ENCODE data around the gene UBAP2L.

GRCh38 chr1:154258784-154259183, 38.0 kb downstream of the UBAP2L start:
- TF ChIP-seq SUZ12 (IDR thresholded peaks at IDR 0.05; ENCODE audit: extremely low read depth, insufficient read depth, insufficient read length) (no peak), ZNF274 (IDR thresholded peaks at IDR 0.05; ENCODE audit: low read depth, low read length) (no peak), YY1 (IDR thresholded peaks at IDR 0.05; ENCODE audit: insufficient read depth, insufficient read length) (no peak)
